Eye (tissue), 1 donor: ENCODE results near the gene ASXL1.

ENCODE experiments used
- DNase-seq: peaks from one replicate; pipeline ENCODE4 v3.0.0-alpha.2; 2015

ASXL1 gene

GRCh38 chr20:32411955-32412706 lies 54.0 kb downstream of the ASXL1 start:
- DNase-seq, result no peak

- no peak for DNase-seq
Measured at GRCh38 chr20:32415494-32415893, 57.4 kb downstream of the ASXL1 start.

GRCh38 chr20:32416206-32416605 lies 58.1 kb downstream of the ASXL1 start:
- DNase-seq, result no peak

- no peak for DNase-seq
Measured at GRCh38 chr20:32418376-32418775, 60.2 kb downstream of the ASXL1 start.

GRCh38 chr20:32421290-32421689 lies 63.2 kb downstream of the ASXL1 start:
- no peak for DNase-seq

GRCh38 chr20:32427996-32428395 lies 69.9 kb downstream of the ASXL1 start:
- DNase-seq, result no peak

- DNase-seq, result no peak
Measured at GRCh38 chr20:32429343-32429742, 71.2 kb downstream of the ASXL1 start.

GRCh38 chr20:32429745-32430360 lies 71.7 kb downstream of the ASXL1 start:
- DNase-seq, result no peak

- DNase-seq, result no peak
Measured at GRCh38 chr20:32431457-32431856, 73.3 kb downstream of the ASXL1 start.

- DNase-seq, result no peak
Measured at GRCh38 chr20:32432277-32432676, 74.1 kb downstream of the ASXL1 start.

- DNase-seq, result no peak
Measured at GRCh38 chr20:32433311-32434021, 75.3 kb downstream of the ASXL1 start.

GRCh38 chr20:32434434-32434833 lies 76.3 kb downstream of the ASXL1 start:
- no peak for DNase-seq

- DNase-seq, result no peak
Measured at GRCh38 chr20:32435449-32436107, 77.4 kb downstream of the ASXL1 start.

- no peak for DNase-seq
Measured at GRCh38 chr20:32436142-32436861, 78.2 kb downstream of the ASXL1 start.

- no peak for DNase-seq
Measured at GRCh38 chr20:32436968-32437367, 78.8 kb downstream of the ASXL1 start.

GRCh38 chr20:32437391-32438074 lies 79.4 kb downstream of the ASXL1 start:
- DNase-seq, result no peak

GRCh38 chr20:32438331-32438858 lies 80.3 kb downstream of the ASXL1 start:
- no peak for DNase-seq

GRCh38 chr20:32439132-32439829 lies 81.2 kb downstream of the ASXL1 start:
- no peak for DNase-seq

- DNase-seq, result no peak
Measured at GRCh38 chr20:32440069-32440757, 82.1 kb downstream of the ASXL1 start.

- DNase-seq, result no peak
Measured at GRCh38 chr20:32440758-32441078, 82.6 kb downstream of the ASXL1 start.

- no peak for DNase-seq
Measured at GRCh38 chr20:32441638-32442037, 83.5 kb downstream of the ASXL1 start.
